Activated T-cell treated with anti-CD3 and anti-CD28 coated beads for 1 hour (primary cell): ENCODE data around the gene SPOCK2.

Source experiments
- DNase-seq: peaks from one replicate; pipeline ENCODE4 v3.0.0-alpha.2; 2020; ENCODE audit warnings: low read depth

SPOCK2 gene

DNA sequence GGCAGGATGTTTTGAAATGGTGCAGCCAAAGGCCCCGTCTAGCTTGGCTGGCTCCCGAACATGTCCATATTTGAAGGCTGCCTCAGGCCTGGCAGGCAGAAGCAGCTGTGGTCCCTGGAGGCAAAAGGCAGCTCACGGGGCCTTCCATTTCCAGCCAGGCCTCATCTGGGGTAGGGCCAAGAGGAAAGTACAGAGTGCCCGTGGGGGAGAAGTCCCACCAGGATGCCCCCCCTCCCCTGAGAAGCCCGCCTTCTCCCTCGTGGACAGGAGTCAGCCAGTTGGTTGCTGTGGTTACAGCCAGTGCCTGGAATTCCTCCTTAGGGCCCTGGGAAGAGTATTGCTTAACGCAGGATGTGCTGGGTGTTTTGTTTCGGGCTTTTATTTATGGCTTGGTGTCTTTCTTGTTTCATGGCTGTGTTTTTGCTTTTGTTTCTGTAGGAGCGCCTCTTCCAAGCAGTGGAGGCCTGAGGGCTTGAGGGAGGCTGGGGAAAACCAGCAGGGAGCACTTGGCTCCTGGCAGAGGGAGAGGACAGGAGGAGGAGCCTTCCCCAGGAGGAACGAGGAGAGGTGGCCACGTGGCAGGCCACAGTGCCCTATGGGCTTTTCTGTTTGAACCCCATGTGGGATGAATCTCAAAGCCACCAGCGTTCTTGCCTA lies 78.8 kb downstream of the SPOCK2 start:
- no peak for DNase-seq

DNA sequence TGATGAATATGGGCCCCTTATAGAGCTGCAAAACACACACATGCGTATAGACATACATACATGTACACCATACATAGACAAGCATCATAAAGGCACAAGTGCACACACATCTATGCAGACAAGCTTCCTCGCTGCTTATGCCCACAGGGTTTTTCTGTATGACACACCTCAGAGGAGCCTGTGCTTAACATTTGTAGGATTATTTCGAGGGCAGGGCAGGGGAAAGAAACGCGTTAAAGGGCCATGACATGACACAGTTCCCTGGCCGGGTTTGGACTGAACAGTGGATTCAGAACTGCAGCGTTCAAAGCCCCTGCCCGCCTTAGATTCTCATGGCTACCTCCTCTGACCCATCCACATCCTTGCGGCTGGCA lies 79.3 kb downstream of the SPOCK2 start:
- DNase-seq: no peak
